T-helper 17 cell (primary cell): ENCODE measurements around the gene CLEC4M. TPM values are rescaled to one million over a fixed set of nuclear protein-coding genes. Genes with fewer than 3 reads are reported as not detected.
"Not testable (repeated sequence)": the region's sequence is repeated elsewhere in the genome, so short reads cannot be mapped to it uniquely, and the experiment has no call there.

Source experiments
- ATAC-seq: fragments of 150-1000 bp; cut with Tn5 transposase; 2 replicates; pipeline ENCODE4 v1.10.0; 2021; ENCODE audit warnings: mild to moderate bottlenecking, moderate library complexity
- DNase-seq, 3 donors: peaks; one replicate each; pipeline versions ENCODE4 v3.0.0 to v3.0.0-alpha.2; 2020 to 2021
- H3K9me3 ChIP-seq: one replicate; pipeline ENCODE4 v1.7.0; 2013; ENCODE audit warnings: low read length, mild to moderate bottlenecking; ENCODE audit not compliant: control insufficient read depth, poor library complexity, severe bottlenecking
- H3K27ac Mint-ChIP-seq: one replicate; pipeline ENCODE4 v1.8.0; 2022; ENCODE audit warnings: mild to moderate bottlenecking, moderate library complexity, mixed read lengths
- H3K27me3 Mint-ChIP-seq: one replicate; pipeline ENCODE4 v1.8.0; 2022; ENCODE audit warnings: mixed read lengths
- H3K36me3 Mint-ChIP-seq: one replicate; pipeline ENCODE4 v1.8.0; 2022; ENCODE audit warnings: low read depth, mixed read lengths
- H3K4me1 Mint-ChIP-seq: one replicate; pipeline ENCODE4 v1.8.0; 2022; ENCODE audit warnings: mild to moderate bottlenecking, mixed read lengths
- H3K4me3 Mint-ChIP-seq: one replicate; pipeline ENCODE4 v1.8.0; 2022; ENCODE audit warnings: mild to moderate bottlenecking, moderate library complexity, mixed read lengths
- total RNA-seq, 4 donors: library from RNA in 2 of 4; stranded (reverse) in 2 of 4; gene quantifications; one replicate each; pipeline ENCODE4 v1.2.3 and lab custom pipeline; 2022 to 2026

CLEC4M gene
- total RNA-seq, 2 donors from 2014 or later: 0.17 TPM; not detected in 1

DNA sequence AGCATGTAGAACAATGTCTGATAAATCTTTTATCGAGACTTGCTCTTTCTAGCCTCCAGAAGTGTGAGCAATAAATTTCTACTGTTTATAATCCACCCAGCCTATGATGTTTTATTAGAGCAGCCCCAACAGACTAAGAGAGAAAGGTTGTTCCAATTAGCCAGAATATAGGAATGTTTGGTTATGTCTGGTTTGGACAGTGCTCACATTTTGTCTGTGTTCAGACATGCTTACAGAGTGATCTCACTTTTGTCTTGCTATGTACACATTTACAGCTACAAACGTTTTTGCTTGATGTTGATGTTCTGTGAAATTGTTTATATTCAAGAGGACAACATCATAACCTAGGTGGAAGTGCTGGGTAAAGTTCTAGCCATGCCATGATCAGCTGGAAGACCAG is 48.9 kb downstream of the CLEC4M start:
- peaks cover 7% of the 10 kb centered on the region for H3K9me3 ChIP-seq
- DNase-seq: no peak
- no peaks in the 10 kb centered on the region for H3K27me3 Mint-ChIP-seq
- H3K4me1 Mint-ChIP-seq: peaks cover 22% of the 10 kb centered on the region
- H3K36me3 Mint-ChIP-seq: no peaks in the 10 kb centered on the region
- H3K4me3 Mint-ChIP-seq: no peak overlapping the region
- H3K27ac Mint-ChIP-seq: no peak overlapping the region
- no peak for ATAC-seq

- H3K9me3 ChIP-seq: peaks cover 13% of the 10 kb centered on the region
- H3K27ac Mint-ChIP-seq: peak overlapping the region; percentile 17
- H3K27me3 Mint-ChIP-seq: peaks cover 12% of the 10 kb centered on the region
- H3K4me1 Mint-ChIP-seq: peaks cover 17% of the 10 kb centered on the region
- H3K36me3 Mint-ChIP-seq: no peaks in the 10 kb centered on the region
- H3K4me3 Mint-ChIP-seq: peak overlapping the region; percentile 75
- ATAC-seq (peak; percentile 73), DNase-seq (no peak)
These were observed 52.3 kb downstream of the CLEC4M start for GRCh38 chr19:7815325-7815724.

GRCh38 chr19:7816040-7816439 is 53.0 kb downstream of the CLEC4M start:
- Mint-ChIP-seq H3K27ac (peak overlapping the region; percentile 17), H3K4me1 (peaks cover 19% of the 10 kb centered on the region), H3K27me3 (peaks cover 19% of the 10 kb centered on the region)
- not testable (repeated sequence) for DNase-seq, H3K36me3 Mint-ChIP-seq, ATAC-seq, H3K4me3 Mint-ChIP-seq
- H3K9me3 ChIP-seq: peaks cover 13% of the 10 kb centered on the region

- Mint-ChIP-seq H3K27me3 (peaks cover 22% of the 10 kb centered on the region), H3K27ac (no peak overlapping the region), H3K4me3 (no peak overlapping the region), H3K36me3 (no peaks in the 10 kb centered on the region), H3K4me1 (peaks cover 19% of the 10 kb centered on the region)
- no peak for ATAC-seq
- H3K9me3 ChIP-seq: peaks cover 5% of the 10 kb centered on the region
- no peak for DNase-seq
These were observed 54.8 kb downstream of the CLEC4M start for GRCh38 chr19:7817801-7818200.

DNA sequence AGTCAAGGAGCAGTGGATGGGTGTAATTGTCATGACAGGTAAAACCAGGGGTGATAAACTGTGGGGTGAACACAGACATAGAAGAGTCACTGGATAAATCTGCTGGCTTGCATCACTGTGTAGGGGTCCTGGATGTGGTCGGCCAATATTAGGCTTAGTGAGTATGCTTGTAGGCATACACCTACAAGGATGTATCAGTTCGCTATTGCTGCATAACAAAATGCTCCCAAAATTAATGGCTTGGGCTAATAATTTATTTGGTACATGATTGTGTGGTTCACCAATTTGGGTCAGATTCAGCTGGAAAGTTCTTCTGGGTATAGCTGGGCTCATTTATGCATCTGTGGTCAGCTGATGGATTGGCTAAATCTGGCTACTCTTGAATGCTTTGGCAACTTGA is 55.8 kb downstream of the CLEC4M start:
- peaks cover 21% of the 10 kb centered on the region for H3K4me1 Mint-ChIP-seq
- H3K27ac Mint-ChIP-seq: no peak overlapping the region
- ATAC-seq: no peak
- no peaks in the 10 kb centered on the region for H3K36me3 Mint-ChIP-seq
- peaks cover 24% of the 10 kb centered on the region for H3K27me3 Mint-ChIP-seq
- DNase-seq: no peak
- H3K4me3 Mint-ChIP-seq: no peak overlapping the region
- H3K9me3 ChIP-seq: peaks cover 5% of the 10 kb centered on the region

Other genes with a start within 250 kb of the CLEC4M start
- 1 to 10 TPM; 4.1 to 5.1 TPM for gene ZNF358, start 247.1 kb upstream of the CLEC4M start, total RNA-seq
- gene MCOLN1, start 240.6 kb upstream of the CLEC4M start, total RNA-seq: 10 to 100 TPM; 11.4 to 17.0 TPM
- 10 to 100 TPM; 95.1 to 97.2 TPM for gene PNPLA6, start 227.5 kb upstream of the CLEC4M start, total RNA-seq
- gene CAMSAP3, start 167.4 kb upstream of the CLEC4M start, total RNA-seq: under 1 TPM; 0.12 to 0.44 TPM
- 10 to 100 TPM; 56.3 to 70.1 TPM for gene XAB2, start 133.7 kb upstream of the CLEC4M start, total RNA-seq
- 100 to 1,000 TPM; 106 to 109 TPM for gene PET100, start 133.4 kb upstream of the CLEC4M start, total RNA-seq
- gene PCP2, start 129.5 kb upstream of the CLEC4M start, total RNA-seq: 1 to 10 TPM; 2.0 to 9.1 TPM
- 100 to 1,000 TPM; 256 to 274 TPM for gene STXBP2, start 126.1 kb upstream of the CLEC4M start, total RNA-seq
- gene RETN, start 94.2 kb upstream of the CLEC4M start, total RNA-seq: not detected
- gene MCEMP1, start 86.2 kb upstream of the CLEC4M start, total RNA-seq: under 1 TPM; 0.52 to 0.68 TPM
- gene TRAPPC5, start 82.4 kb upstream of the CLEC4M start, total RNA-seq: 10 to 100 TPM; 55.5 to 69.8 TPM
- 1 to 10 TPM in 1 of 2 donors, not detected in 1; 7.0 TPM for gene FCER2, start 61.1 kb upstream of the CLEC4M start, total RNA-seq
- not detected for gene CLEC4G, start 31.1 kb upstream of the CLEC4M start, total RNA-seq
- gene CD209, start 15.7 kb upstream of the CLEC4M start, total RNA-seq: not detected
- gene EVI5L, start 67.0 kb downstream of the CLEC4M start, total RNA-seq: 10 to 100 TPM in 1 of 2 donors, 1 to 10 TPM in 1; 9.3 to 10.1 TPM
- gene PRR36, start 111.1 kb downstream of the CLEC4M start, total RNA-seq: under 1 TPM; 0.37 to 0.63 TPM
- gene LRRC8E, start 125.3 kb downstream of the CLEC4M start, total RNA-seq: not detected
- 100 to 1,000 TPM; 104 to 107 TPM for gene MAP2K7, start 140.6 kb downstream of the CLEC4M start, total RNA-seq
- gene TGFBR3L, start 151.6 kb downstream of the CLEC4M start, total RNA-seq: 1 to 10 TPM; 1.4 to 1.7 TPM
- gene SNAPC2, start 157.1 kb downstream of the CLEC4M start, total RNA-seq: 10 to 100 TPM; 12.6 to 16.0 TPM
- not detected for gene CTXN1, start 162.9 kb downstream of the CLEC4M start, total RNA-seq
- gene TIMM44, start 180.4 kb downstream of the CLEC4M start, total RNA-seq: 10 to 100 TPM; 89.5 to 93.1 TPM
- 10 to 100 TPM; 37.5 to 40.7 TPM for gene ELAVL1, start 242.4 kb downstream of the CLEC4M start, total RNA-seq